GM19455 (cell line): ENCODE results near the gene GADD45GIP1.

ENCODE experiments used
- ATAC-seq: cut with Tn5 transposase; IDR thresholded peaks from one replicate; pipeline ENCODE4 v1.9.1; 2021; ENCODE audit not compliant: unreplicated experiment

The GADD45GIP1 gene

GRCh38 chr19:12913851-12914690 is 43.0 kb downstream of the GADD45GIP1 start:
- ATAC-seq, result no peak

- no peak for ATAC-seq
Measured at GRCh38 chr19:12913011-12913561, 43.9 kb downstream of the GADD45GIP1 start.

- no peak for ATAC-seq
Measured at GRCh38 chr19:12912571-12912970, 44.5 kb downstream of the GADD45GIP1 start.

- ATAC-seq, result no peak
Measured at GRCh38 chr19:12907166-12907565, 49.9 kb downstream of the GADD45GIP1 start.
